Measurements from ENCODE around the gene AFDN. TPM values are rescaled to one million over a fixed set of nuclear protein-coding genes. Genes with fewer than 3 reads are reported as not detected.

The AFDN gene
- total and polyA plus RNA-seq, 2 experiments from 2014 or later, result 66.9 to 200 TPM

DNA sequence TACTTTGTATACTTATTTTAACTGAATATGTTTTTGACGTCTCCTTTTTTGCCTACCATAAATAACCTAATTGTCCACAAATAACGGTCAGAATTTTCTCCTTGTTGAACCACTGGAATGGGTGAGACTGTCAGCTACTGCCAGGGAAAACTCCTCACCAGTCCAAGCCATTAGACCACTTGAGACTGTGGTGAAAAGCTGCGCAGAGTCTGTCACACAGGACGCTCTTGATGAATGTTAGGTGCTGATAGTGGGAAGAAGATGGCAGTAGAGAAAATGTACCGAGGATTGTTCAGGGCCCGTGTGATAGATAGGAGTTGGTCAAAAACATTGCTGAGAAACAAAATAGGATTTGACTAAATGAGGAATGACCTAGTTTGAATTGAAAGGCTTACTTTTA is 95.1 kb downstream of the AFDN start:
- Histone ChIP-seq H3K4me1 (ENCODE audit: insufficient read depth) (no peaks in the 10 kb centered on the region), H3K4me3 (no peak overlapping the region), H3K79me2 (replicated peaks; ENCODE audit: insufficient read depth) (peaks cover 3% of the 10 kb centered on the region; the same call in 1 of the 2 replicates), H4K20me1 (replicated peaks; ENCODE audit: insufficient read depth) (peaks cover 5% of the 10 kb centered on the region; the same call in 1 of the 2 replicates), H3F3A (replicated peaks; ENCODE audit: low read depth) (no peaks in the 10 kb centered on the region), H3K27ac (ENCODE audit: low read depth) (no peak overlapping the region), H3K27me3 (ENCODE audit: insufficient read depth) (no peaks in the 10 kb centered on the region), H3K9me2 (ENCODE audit: insufficient read depth) (no peaks in the 10 kb centered on the region), H2AFZ (no peak overlapping the region), H3K36me3 (ENCODE audit: insufficient read depth) (peaks cover 46% of the 10 kb centered on the region), H3K4me2 (no peak overlapping the region)
- peaks cover 61% of the 10 kb centered on the region for H3K36me3 Mint-ChIP-seq (ENCODE audit: low read depth)
- no peak overlapping the region for H3K4me3 Mint-ChIP-seq
- ATAC-seq (no peak), DNase-seq (ENCODE audit: low spot score) (no peak)
- TF ChIP-seq POLR2AphosphoS5 (IDR thresholded peaks at IDR 0.05; ENCODE audit: low read depth) (no peak), CREB1 (CRISPR knock-in tag; IDR thresholded peaks at IDR 0.05; ENCODE audit: low read depth) (no peak), NANOG (IDR thresholded peaks at IDR 0.05; ENCODE audit: borderline replicate concordance) (no peak), JUNB (IDR thresholded peaks at IDR 0.05; ENCODE audit: unreplicated experiment) (no peak), EZH2phosphoT487 (IDR thresholded peaks at IDR 0.05; ENCODE audit: unreplicated experiment) (no peak), ZNF331 (CRISPR knock-in tag; IDR thresholded peaks at IDR 0.05; ENCODE audit: low read depth) (no peak)
- TF ChIP-seq, protein P1, sequence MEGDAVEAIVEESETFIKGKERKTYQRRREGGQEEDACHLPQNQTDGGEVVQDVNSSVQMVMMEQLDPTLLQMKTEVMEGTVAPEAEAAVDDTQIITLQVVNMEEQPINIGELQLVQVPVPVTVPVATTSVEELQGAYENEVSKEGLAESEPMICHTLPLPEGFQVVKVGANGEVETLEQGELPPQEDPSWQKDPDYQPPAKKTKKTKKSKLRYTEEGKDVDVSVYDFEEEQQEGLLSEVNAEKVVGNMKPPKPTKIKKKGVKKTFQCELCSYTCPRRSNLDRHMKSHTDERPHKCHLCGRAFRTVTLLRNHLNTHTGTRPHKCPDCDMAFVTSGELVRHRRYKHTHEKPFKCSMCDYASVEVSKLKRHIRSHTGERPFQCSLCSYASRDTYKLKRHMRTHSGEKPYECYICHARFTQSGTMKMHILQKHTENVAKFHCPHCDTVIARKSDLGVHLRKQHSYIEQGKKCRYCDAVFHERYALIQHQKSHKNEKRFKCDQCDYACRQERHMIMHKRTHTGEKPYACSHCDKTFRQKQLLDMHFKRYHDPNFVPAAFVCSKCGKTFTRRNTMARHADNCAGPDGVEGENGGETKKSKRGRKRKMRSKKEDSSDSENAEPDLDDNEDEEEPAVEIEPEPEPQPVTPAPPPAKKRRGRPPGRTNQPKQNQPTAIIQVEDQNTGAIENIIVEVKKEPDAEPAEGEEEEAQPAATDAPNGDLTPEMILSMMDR (conservative IDR thresholded peaks at IDR 0.05; ENCODE audit: low read depth in 2 of 2), result no peak
- TF ChIP-seq, protein P2, sequence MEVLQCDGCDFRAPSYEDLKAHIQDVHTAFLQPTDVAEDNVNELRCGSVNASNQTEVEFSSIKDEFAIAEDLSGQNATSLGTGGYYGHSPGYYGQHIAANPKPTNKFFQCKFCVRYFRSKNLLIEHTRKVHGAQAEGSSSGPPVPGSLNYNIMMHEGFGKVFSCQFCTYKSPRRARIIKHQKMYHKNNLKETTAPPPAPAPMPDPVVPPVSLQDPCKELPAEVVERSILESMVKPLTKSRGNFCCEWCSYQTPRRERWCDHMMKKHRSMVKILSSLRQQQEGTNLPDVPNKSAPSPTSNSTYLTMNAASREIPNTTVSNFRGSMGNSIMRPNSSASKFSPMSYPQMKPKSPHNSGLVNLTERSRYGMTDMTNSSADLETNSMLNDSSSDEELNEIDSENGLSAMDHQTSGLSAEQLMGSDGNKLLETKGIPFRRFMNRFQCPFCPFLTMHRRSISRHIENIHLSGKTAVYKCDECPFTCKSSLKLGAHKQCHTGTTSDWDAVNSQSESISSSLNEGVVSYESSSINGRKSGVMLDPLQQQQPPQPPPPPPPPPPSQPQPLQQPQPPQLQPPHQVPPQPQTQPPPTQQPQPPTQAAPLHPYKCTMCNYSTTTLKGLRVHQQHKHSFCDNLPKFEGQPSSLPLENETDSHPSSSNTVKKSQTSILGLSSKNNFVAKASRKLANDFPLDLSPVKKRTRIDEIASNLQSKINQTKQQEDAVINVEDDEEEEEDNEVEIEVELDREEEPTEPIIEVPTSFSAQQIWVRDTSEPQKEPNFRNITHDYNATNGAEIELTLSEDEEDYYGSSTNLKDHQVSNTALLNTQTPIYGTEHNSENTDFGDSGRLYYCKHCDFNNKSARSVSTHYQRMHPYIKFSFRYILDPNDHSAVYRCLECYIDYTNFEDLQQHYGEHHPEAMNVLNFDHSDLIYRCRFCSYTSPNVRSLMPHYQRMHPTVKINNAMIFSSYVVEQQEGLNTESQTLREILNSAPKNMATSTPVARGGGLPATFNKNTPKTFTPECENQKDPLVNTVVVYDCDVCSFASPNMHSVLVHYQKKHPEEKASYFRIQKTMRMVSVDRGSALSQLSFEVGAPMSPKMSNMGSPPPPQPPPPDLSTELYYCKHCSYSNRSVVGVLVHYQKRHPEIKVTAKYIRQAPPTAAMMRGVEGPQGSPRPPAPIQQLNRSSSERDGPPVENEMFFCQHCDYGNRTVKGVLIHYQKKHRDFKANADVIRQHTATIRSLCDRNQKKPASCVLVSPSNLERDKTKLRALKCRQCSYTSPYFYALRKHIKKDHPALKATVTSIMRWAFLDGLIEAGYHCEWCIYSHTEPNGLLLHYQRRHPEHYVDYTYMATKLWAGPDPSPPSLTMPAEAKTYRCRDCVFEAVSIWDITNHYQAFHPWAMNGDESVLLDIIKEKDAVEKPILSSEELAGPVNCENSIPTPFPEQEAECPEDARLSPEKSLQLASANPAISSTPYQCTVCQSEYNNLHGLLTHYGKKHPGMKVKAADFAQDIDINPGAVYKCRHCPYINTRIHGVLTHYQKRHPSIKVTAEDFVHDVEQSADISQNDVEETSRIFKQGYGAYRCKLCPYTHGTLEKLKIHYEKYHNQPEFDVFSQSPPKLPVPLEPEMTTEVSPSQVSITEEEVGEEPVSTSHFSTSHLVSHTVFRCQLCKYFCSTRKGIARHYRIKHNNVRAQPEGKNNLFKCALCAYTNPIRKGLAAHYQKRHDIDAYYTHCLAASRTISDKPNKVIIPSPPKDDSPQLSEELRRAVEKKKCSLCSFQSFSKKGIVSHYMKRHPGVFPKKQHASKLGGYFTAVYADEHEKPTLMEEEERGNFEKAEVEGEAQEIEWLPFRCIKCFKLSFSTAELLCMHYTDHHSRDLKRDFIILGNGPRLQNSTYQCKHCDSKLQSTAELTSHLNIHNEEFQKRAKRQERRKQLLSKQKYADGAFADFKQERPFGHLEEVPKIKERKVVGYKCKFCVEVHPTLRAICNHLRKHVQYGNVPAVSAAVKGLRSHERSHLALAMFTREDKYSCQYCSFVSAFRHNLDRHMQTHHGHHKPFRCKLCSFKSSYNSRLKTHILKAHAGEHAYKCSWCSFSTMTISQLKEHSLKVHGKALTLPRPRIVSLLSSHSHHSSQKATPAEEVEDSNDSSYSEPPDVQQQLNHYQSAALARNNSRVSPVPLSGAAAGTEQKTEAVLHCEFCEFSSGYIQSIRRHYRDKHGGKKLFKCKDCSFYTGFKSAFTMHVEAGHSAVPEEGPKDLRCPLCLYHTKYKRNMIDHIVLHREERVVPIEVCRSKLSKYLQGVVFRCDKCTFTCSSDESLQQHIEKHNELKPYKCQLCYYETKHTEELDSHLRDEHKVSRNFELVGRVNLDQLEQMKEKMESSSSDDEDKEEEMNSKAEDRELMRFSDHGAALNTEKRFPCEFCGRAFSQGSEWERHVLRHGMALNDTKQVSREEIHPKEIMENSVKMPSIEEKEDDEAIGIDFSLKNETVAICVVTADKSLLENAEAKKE (CRISPR knock-in tag; IDR thresholded peaks at IDR 0.05), result no peak
- no peaks in the 10 kb centered on the region for H3K27me3 Mint-ChIP-seq (ENCODE audit: insufficient read depth, low read depth, poor library complexity)
- H3K4me1 Mint-ChIP-seq, result no peaks in the 10 kb centered on the region
- no peaks in the 10 kb centered on the region for H3K9me3 Mint-ChIP-seq
- H3K27ac Mint-ChIP-seq, result no peak overlapping the region
